SK-N-SH (cell line): Measurements from ENCODE around the gene FBXO2.

Experiments used
- CTCF ChIP-seq: fragments of 200-600 bp; sonication (generic); IDR thresholded peaks from 2 replicates; pipeline ENCODE4 v1.6.1; 2017; ENCODE audit warnings: antibody characterized with exemption, mild to moderate bottlenecking, moderate library complexity
- EP300 ChIP-seq, 2 experiments: IDR thresholded peaks; 2 replicates each; pipeline versions ENCODE4 v1.4.0 to v1.6.1; 2012; ENCODE audit warnings: borderline replicate concordance in 1 of 2, low read depth in 1 of 2, low read length in 1 of 2
- FOSL2 ChIP-seq: IDR thresholded peaks from 2 replicates; pipeline ENCODE4 v1.4.0; 2012; ENCODE audit warnings: low read depth, mild to moderate bottlenecking, moderate library complexity, borderline replicate concordance
- FOXM1 ChIP-seq: IDR thresholded peaks from 2 replicates; pipeline ENCODE4 v1.4.0; 2012; ENCODE audit warnings: low read depth, mild to moderate bottlenecking
- JUND ChIP-seq: IDR thresholded peaks from 2 replicates; pipeline ENCODE4 v1.4.0; 2012
- MXI1 ChIP-seq: IDR thresholded peaks from 2 replicates; pipeline ENCODE4 v1.6.1; 2012; ENCODE audit warnings: mild to moderate bottlenecking, low read depth, low read length, improper control_type of control experiment
- POLR2AphosphoS5 ChIP-seq: IDR thresholded peaks from 2 replicates; pipeline ENCODE4 v1.6.1; 2012; ENCODE audit warnings: low read depth, low read length
- RCOR1 ChIP-seq: fragments of 150-350 bp; IDR thresholded peaks from 2 replicates; pipeline ENCODE4 v1.6.1; 2017; ENCODE audit warnings: antibody characterized with exemption, low read length
- RFX5 ChIP-seq: IDR thresholded peaks from 2 replicates; pipeline ENCODE4 v1.6.1; 2012; ENCODE audit warnings: mild to moderate bottlenecking, improper control_type of control experiment, low read length
- SIN3A ChIP-seq: IDR thresholded peaks from 2 replicates; pipeline ENCODE4 v1.6.1; 2012; ENCODE audit warnings: low read depth, mild to moderate bottlenecking, low read length, moderate library complexity, borderline replicate concordance
- TEAD4 ChIP-seq: IDR thresholded peaks from 2 replicates; pipeline ENCODE4 v1.4.0; 2012; ENCODE audit warnings: mild to moderate bottlenecking, borderline replicate concordance; ENCODE audit not compliant: insufficient read depth
- TF ChIP-seq, protein P1 (sequence below): IDR thresholded peaks from 2 replicates; pipeline ENCODE4 v1.6.1; 2012; ENCODE audit warnings: mild to moderate bottlenecking, low read depth, low read length, moderate library complexity

DNA sequence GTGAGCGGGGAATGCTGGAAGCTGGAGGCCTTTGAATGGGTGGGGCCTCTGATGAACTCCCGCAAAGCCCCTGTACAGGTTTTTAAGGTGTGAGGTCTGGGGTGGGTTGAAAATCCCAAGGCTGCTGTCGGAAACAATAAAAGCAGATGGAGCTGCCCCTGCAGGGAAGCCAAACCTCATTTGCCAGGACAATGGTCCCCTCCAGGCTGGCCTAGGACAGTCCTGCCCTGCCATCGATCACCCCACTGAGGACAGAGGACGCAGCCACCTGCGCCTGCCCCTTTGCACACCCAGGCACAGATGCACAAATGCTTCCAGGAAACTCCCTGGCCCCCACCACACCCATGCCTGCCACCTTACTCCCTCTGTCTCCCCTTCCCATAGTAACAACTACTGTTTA is 41.6 kb upstream of the FBXO2 start:
- TF ChIP-seq TEAD4: no peak
- no peak for TF ChIP-seq JUND
- TF ChIP-seq CTCF: no peak
- no peak for TF ChIP-seq EP300 (IDR thresholded peaks at IDR 0.05; ENCODE audit: borderline replicate concordance in 1 of 2, low read depth in 1 of 2, low read length in 1 of 2)
- TF ChIP-seq RCOR1: no peak
- no peak for TF ChIP-seq FOSL2
- no peak for TF ChIP-seq MXI1
- no peak for TF ChIP-seq SIN3A
- TF ChIP-seq RFX5: no peak
- TF ChIP-seq, protein P1, sequence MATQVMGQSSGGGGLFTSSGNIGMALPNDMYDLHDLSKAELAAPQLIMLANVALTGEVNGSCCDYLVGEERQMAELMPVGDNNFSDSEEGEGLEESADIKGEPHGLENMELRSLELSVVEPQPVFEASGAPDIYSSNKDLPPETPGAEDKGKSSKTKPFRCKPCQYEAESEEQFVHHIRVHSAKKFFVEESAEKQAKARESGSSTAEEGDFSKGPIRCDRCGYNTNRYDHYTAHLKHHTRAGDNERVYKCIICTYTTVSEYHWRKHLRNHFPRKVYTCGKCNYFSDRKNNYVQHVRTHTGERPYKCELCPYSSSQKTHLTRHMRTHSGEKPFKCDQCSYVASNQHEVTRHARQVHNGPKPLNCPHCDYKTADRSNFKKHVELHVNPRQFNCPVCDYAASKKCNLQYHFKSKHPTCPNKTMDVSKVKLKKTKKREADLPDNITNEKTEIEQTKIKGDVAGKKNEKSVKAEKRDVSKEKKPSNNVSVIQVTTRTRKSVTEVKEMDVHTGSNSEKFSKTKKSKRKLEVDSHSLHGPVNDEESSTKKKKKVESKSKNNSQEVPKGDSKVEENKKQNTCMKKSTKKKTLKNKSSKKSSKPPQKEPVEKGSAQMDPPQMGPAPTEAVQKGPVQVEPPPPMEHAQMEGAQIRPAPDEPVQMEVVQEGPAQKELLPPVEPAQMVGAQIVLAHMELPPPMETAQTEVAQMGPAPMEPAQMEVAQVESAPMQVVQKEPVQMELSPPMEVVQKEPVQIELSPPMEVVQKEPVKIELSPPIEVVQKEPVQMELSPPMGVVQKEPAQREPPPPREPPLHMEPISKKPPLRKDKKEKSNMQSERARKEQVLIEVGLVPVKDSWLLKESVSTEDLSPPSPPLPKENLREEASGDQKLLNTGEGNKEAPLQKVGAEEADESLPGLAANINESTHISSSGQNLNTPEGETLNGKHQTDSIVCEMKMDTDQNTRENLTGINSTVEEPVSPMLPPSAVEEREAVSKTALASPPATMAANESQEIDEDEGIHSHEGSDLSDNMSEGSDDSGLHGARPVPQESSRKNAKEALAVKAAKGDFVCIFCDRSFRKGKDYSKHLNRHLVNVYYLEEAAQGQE: no peak
- TF ChIP-seq FOXM1: no peak
- TF ChIP-seq POLR2AphosphoS5: no peak
